ENCODE measurements around the gene HDAC4. TPM values are rescaled to one million over a fixed set of nuclear protein-coding genes. Genes with fewer than 3 reads are reported as not detected.

HDAC4 gene
- total and polyA plus RNA-seq, 2 of the 8 experiments (the other 6 are each of a cell fraction or from before 2014, with no cell fraction given): 15.4 to 31.5 TPM

GRCh38 chr2:239312741-239313667 is 87.8 kb downstream of the HDAC4 start (continued):
- TF ChIP-seq HDAC2 (IDR thresholded peaks at IDR 0.05; ENCODE audit: borderline replicate concordance in 1 of 2, low read depth in 2 of 2, low read length in 2 of 2) (no peak), GABPA (IDR thresholded peaks at IDR 0.05; ENCODE audit: borderline replicate concordance, insufficient read depth, low read length) (no peak)

All from H1 (cell line).